Measurements from ENCODE around the gene LRRTM2.
"Not testable (repeated sequence)": the region's sequence is repeated elsewhere in the genome, so short reads cannot be mapped to it uniquely, and the experiment has no call there.

Gene LRRTM2

GRCh38 chr5:138874771-138875551, at the start of gene LRRTM2:
Gene LRRTM2 (minus strand): TSS chr5:138875335. CDS start chr5:138874911, 424 bp downstream.
- in situ Hi-C loops (cut with MboI; ENCODE audit: low sequenced_read_pairs): no loop called here

GRCh38 chr5:138922494-138922893, 47.4 kb upstream of the LRRTM2 start:
- in situ Hi-C loops (cut with MboI; ENCODE audit: low sequenced_read_pairs): no loop called here

GRCh38 chr5:138921362-138921761, 46.2 kb upstream of the LRRTM2 start:
- in situ Hi-C loops (cut with MboI; ENCODE audit: low sequenced_read_pairs): not testable (repeated sequence)

GRCh38 chr5:138920181-138920580, 45.0 kb upstream of the LRRTM2 start:
- in situ Hi-C loops (cut with MboI; ENCODE audit: low sequenced_read_pairs): no loop called here

- in situ Hi-C loops (cut with MboI; ENCODE audit: low sequenced_read_pairs): no loop called here
Measured at GRCh38 chr5:138918686-138919085, 43.6 kb upstream of the LRRTM2 start.

- in situ Hi-C loops (cut with MboI; ENCODE audit: low sequenced_read_pairs): no loop called here
Measured at GRCh38 chr5:138914338-138914737, 39.2 kb upstream of the LRRTM2 start.

GRCh38 chr5:138913773-138914172, 38.6 kb upstream of the LRRTM2 start:
- in situ Hi-C loops (cut with MboI; ENCODE audit: low sequenced_read_pairs): no loop called here

GRCh38 chr5:138912093-138912492, 37.0 kb upstream of the LRRTM2 start:
- in situ Hi-C loops (cut with MboI; ENCODE audit: low sequenced_read_pairs): no loop called here

GRCh38 chr5:138911441-138911840, 36.3 kb upstream of the LRRTM2 start:
- in situ Hi-C loops (cut with MboI; ENCODE audit: low sequenced_read_pairs): no loop called here

- in situ Hi-C loops (cut with MboI; ENCODE audit: low sequenced_read_pairs): no loop called here
Measured at GRCh38 chr5:138910546-138911185, 35.5 kb upstream of the LRRTM2 start.

GRCh38 chr5:138909734-138910133, 34.6 kb upstream of the LRRTM2 start:
- in situ Hi-C loops (cut with MboI; ENCODE audit: low sequenced_read_pairs): no loop called here

GRCh38 chr5:138905541-138905940, 30.4 kb upstream of the LRRTM2 start:
- in situ Hi-C loops (cut with MboI; ENCODE audit: low sequenced_read_pairs): no loop called here

GRCh38 chr5:138903130-138903775, 28.1 kb upstream of the LRRTM2 start:
- in situ Hi-C loops (cut with MboI; ENCODE audit: low sequenced_read_pairs): no loop called here

GRCh38 chr5:138901716-138902115, 26.6 kb upstream of the LRRTM2 start:
- in situ Hi-C loops (cut with MboI; ENCODE audit: low sequenced_read_pairs): no loop called here

GRCh38 chr5:138900281-138900965, 25.3 kb upstream of the LRRTM2 start:
- in situ Hi-C loops (cut with MboI; ENCODE audit: low sequenced_read_pairs): no loop called here

- in situ Hi-C loops (cut with MboI; ENCODE audit: low sequenced_read_pairs): no loop called here
Measured at GRCh38 chr5:138898742-138899141, 23.6 kb upstream of the LRRTM2 start.

GRCh38 chr5:138898299-138898698, 23.2 kb upstream of the LRRTM2 start:
- in situ Hi-C loops (cut with MboI; ENCODE audit: low sequenced_read_pairs): no loop called here

GRCh38 chr5:138895918-138896317, 20.8 kb upstream of the LRRTM2 start:
- in situ Hi-C loops (cut with MboI; ENCODE audit: low sequenced_read_pairs): no loop called here

GRCh38 chr5:138890644-138891043, 15.5 kb upstream of the LRRTM2 start:
- in situ Hi-C loops (cut with MboI; ENCODE audit: low sequenced_read_pairs): no loop called here

GRCh38 chr5:138889994-138890393, 14.9 kb upstream of the LRRTM2 start:
- in situ Hi-C loops (cut with MboI; ENCODE audit: low sequenced_read_pairs): no loop called here

GRCh38 chr5:138884554-138884953, 9.4 kb upstream of the LRRTM2 start:
- in situ Hi-C loops (cut with MboI; ENCODE audit: low sequenced_read_pairs): no loop called here
